Panc1 (cell line): Measurements from ENCODE around the gene KRT13.

ENCODE experiments used
- CTCF ChIP-seq: fragments of 450-650 bp; IDR thresholded peaks from 2 replicates; pipeline ENCODE4 v1.5.1; 2017; ENCODE audit warnings: mild to moderate bottlenecking
- POLR2AphosphoS5 ChIP-seq: IDR thresholded peaks from 2 replicates; pipeline ENCODE4 v1.6.1; 2012; ENCODE audit warnings: mild to moderate bottlenecking, low read depth, low read length, moderate library complexity

- TF ChIP-seq CTCF = no peak
- TF ChIP-seq POLR2AphosphoS5 = no peak
Measured at GRCh38 chr17:41486809-41487530, 18.4 kb downstream of the KRT13 start.
